ENCODE measurements around the gene RPS15. TPM values are rescaled to one million over a fixed set of nuclear protein-coding genes. Genes with fewer than 3 reads are reported as not detected.

RPS15 gene
- total and polyA plus RNA-seq, 2 of the 13 experiments (the other 11 are each of a cell fraction or from before 2014, with no cell fraction given) = 695 to 1,411 TPM

DNA sequence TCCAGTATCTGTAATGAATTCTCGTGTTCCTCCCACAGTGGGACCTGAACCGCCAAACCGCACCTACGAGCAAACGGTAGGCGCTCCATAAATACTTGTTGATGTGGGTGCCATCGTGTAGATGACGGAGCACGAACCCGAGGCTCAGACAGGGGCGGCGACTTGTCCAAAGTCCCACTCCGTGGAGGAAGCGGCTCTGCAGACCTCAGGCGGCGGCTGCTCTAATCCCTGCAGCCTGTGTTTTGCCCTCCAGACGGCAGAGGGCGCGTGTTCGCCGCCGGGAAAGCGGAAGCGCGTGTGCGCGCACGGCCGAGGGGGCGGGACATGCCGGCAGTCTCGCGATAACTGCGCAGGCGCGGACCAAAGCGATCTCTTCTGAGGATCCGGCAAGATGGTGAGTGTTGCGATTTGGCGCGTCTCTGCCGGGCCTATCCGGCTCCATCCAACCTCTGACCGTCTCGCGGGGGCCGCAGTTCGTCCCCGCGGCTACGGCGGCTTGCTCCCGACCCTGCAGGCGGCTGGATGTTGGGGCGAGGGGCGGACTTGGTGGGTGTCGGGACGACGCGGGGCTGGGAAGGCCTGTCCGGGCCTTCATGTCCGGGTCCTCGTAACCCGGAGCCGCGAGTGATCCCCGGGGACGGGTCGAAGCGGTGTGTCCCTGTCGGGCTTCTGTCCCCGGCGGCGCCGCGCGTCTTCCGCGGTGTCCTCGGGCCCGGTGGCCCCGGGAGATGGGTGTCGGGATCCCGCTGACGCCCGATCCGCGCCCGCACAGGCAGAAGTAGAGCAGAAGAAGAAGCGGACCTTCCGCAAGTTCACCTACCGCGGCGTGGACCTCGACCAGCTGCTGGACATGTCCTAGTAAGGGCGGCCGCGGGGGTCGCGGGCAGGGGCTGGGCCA, at the start of gene RPS15 (continued):
- TF ChIP-seq DZIP1 (CRISPR knock-in tag; IDR thresholded peaks at IDR 0.05) (peak; percentile 82), ZNF281 (CRISPR knock-in tag; IDR thresholded peaks at IDR 0.05; ENCODE audit: borderline replicate concordance) (peak; percentile 31; the same call in 1 of the 2 replicates), FOXA1 (IDR thresholded peaks at IDR 0.05) (no peak), FOXA1 (CRISPR knock-in tag; IDR thresholded peaks at IDR 0.05) (0 out of 2 replicates have a peak, but pooled peaks have one; percentile 2), HMGA1 (CRISPR knock-in tag; conservative IDR thresholded peaks at IDR 0.05) (no peak), MXD4 (CRISPR knock-in tag; IDR thresholded peaks at IDR 0.05) (peak; percentile 97), ZBTB20 (CRISPR knock-in tag; IDR thresholded peaks at IDR 0.05; ENCODE audit: borderline replicate concordance, low read depth) (peak; percentile 87; the same call in 1 of the 2 replicates), MATR3 (CRISPR knock-in tag; IDR thresholded peaks at IDR 0.05) (no peak), PRDM4 (CRISPR knock-in tag; IDR thresholded peaks at IDR 0.05; ENCODE audit: borderline replicate concordance) (no peak; the same call in 1 of the 2 replicates), ZNF670 (CRISPR knock-in tag; IDR thresholded peaks at IDR 0.05; ENCODE audit: borderline replicate concordance) (peak; percentile 96), TCF12 (IDR thresholded peaks at IDR 0.05) (no peak), TCF12 (CRISPR knock-in tag; IDR thresholded peaks at IDR 0.05) (peak; percentile 87; the same call in 1 of the 2 replicates), ZNF775 (CRISPR knock-in tag; IDR thresholded peaks at IDR 0.05; ENCODE audit: borderline replicate concordance) (no peak), HNRNPH1 (optimal IDR thresholded peaks at IDR 0.05; ENCODE audit: low read depth, low read length) (no peak), KLF12 (CRISPR knock-in tag; IDR thresholded peaks at IDR 0.05; ENCODE audit: borderline replicate concordance) (peak; percentile 93), SP140L (CRISPR knock-in tag; IDR thresholded peaks at IDR 0.05; ENCODE audit: borderline replicate concordance) (0 out of 2 replicates have a peak, but pooled peaks have one; percentile 50), ZFP1 (CRISPR knock-in tag; IDR thresholded peaks at IDR 0.05) (peak; percentile 94), THAP11 (CRISPR knock-in tag; IDR thresholded peaks at IDR 0.05) (peak; percentile 97), ZNF230 (CRISPR knock-in tag; IDR thresholded peaks at IDR 0.05) (peak; percentile 95)
